Retinal pigment epithelial cell (primary cell): ENCODE data around the gene RAPGEF1.
"Not testable (repeated sequence)": the region's sequence is repeated elsewhere in the genome, so short reads cannot be mapped to it uniquely, and the experiment has no call there.

ENCODE experiments used
- DNase-seq: peaks from one replicate; pipeline ENCODE4 v3.0.0-alpha.2; 2010; ENCODE audit warnings: low read depth
- H3K4me3 ChIP-seq: 2 replicates; pipeline ENCODE4 v1.5.1; 2011; ENCODE audit warnings: mild to moderate bottlenecking, low read length, control low read depth, moderate library complexity
- CTCF ChIP-seq: conservative IDR thresholded peaks from 2 replicates; pipeline ENCODE4 v1.5.1; 2011; ENCODE audit warnings: low read depth, low read length, control low read depth, inconsistent platforms

RAPGEF1 gene

GRCh38 chr9:131688377-131688776 is 51.5 kb downstream of the RAPGEF1 start:
- no peak for TF ChIP-seq CTCF
- DNase-seq = no peak
- H3K4me3 ChIP-seq = no peak overlapping the region

- H3K4me3 ChIP-seq = no peak overlapping the region
These were observed 53.8 kb downstream of the RAPGEF1 start for GRCh38 chr9:131685753-131686706.

GRCh38 chr9:131683094-131683493 is 56.8 kb downstream of the RAPGEF1 start:
- not testable (repeated sequence) for DNase-seq, H3K4me3 ChIP-seq

More at GRCh38 chr9:131685753-131686706, 53.8 kb downstream of the RAPGEF1 start:
- DNase-seq = no peak
- TF ChIP-seq CTCF = no peak

- no peak overlapping the region for H3K4me3 ChIP-seq
- DNase-seq = no peak
- TF ChIP-seq CTCF = no peak
These were observed 57.6 kb downstream of the RAPGEF1 start for GRCh38 chr9:131682261-131682660.

- not testable (repeated sequence) for H3K4me3 ChIP-seq, DNase-seq
These were observed 58.0 kb downstream of the RAPGEF1 start for GRCh38 chr9:131681826-131682225.

GRCh38 chr9:131681108-131681507 is 58.8 kb downstream of the RAPGEF1 start:
- H3K4me3 ChIP-seq, DNase-seq: not testable (repeated sequence)

GRCh38 chr9:131679261-131680020 is 60.4 kb downstream of the RAPGEF1 start:
- no peak for TF ChIP-seq CTCF
- no peak for DNase-seq
- no peak overlapping the region for H3K4me3 ChIP-seq

- peak; percentile 94 for DNase-seq
- no peak overlapping the region for H3K4me3 ChIP-seq
- TF ChIP-seq CTCF = no peak
These were observed 61.3 kb downstream of the RAPGEF1 start for GRCh38 chr9:131678499-131679111.
